ENCODE results near the gene SLC12A5.

Gene SLC12A5

GRCh38 chr20:46014517-46015396, 14.3 kb upstream of the SLC12A5 start:
- Histone ChIP-seq H3K4me2 (peak overlapping the region; percentile 63 to 97 (median 84)), H3K4me3 (peak overlapping the region in 3 of 10 experiments; percentile 64 to 74 (median 71); a peak in 6 of 20 replicates), H3K9ac (peak overlapping the region in 2 of 11 experiments; percentile 34 to 43; a peak in 2 of 22 replicates), H3K27ac (no peak overlapping the region), H3K4me1 (peaks cover 44 to 97% (median 80%) of the 10 kb centered on the region in 10 experiments), H3K27me3 (peaks cover 0 to 50% (median 43%) of the 10 kb centered on the region in 11 experiments; a peak in 19 of 22 replicates), H4K20me1 (peaks cover 0 to 53% (median 9%) of the 10 kb centered on the region in 11 experiments; a peak in 12 of 22 replicates), H3K9me3 (replicated peaks in 1 of 11) (peaks cover 0 to 41% (median 27%) of the 10 kb centered on the region in 11 experiments; a peak in 18 of 22 replicates), H3K36me3 (peaks cover 0 to 74% (median 14%) of the 10 kb centered on the region in 11 experiments; a peak in 11 of 22 replicates)
- no peak for TF ChIP-seq Cebpa-rat (IDR thresholded peaks at IDR 0.05)

GRCh38 chr20:46017272-46017671, 11.7 kb upstream of the SLC12A5 start:
- Histone ChIP-seq H3K4me3 (no peak overlapping the region), H3K4me2 (peak overlapping the region; percentile 25 to 97 (median 79); a peak in 20 of 22 replicates), H3K36me3 (peaks cover 0 to 52% (median 14%) of the 10 kb centered on the region in 11 experiments; a peak in 11 of 22 replicates), H3K9me3 (replicated peaks in 1 of 11) (peaks cover 0 to 19% (median 9%) of the 10 kb centered on the region in 11 experiments; a peak in 16 of 22 replicates), H3K4me1 (peaks cover 61 to 91% (median 73%) of the 10 kb centered on the region in 10 experiments), H4K20me1 (peaks cover 0 to 48% (median 3%) of the 10 kb centered on the region in 11 experiments; a peak in 11 of 22 replicates), H3K9ac (no peak overlapping the region), H3K27me3 (peaks cover 0 to 25% (median 18%) of the 10 kb centered on the region in 11 experiments; a peak in 18 of 22 replicates), H3K27ac (no peak overlapping the region)
- no peak for TF ChIP-seq Cebpa-rat (IDR thresholded peaks at IDR 0.05)

GRCh38 chr20:46018112-46018511, 10.9 kb upstream of the SLC12A5 start:
- Histone ChIP-seq H3K4me1 (peaks cover 64 to 87% (median 68%) of the 10 kb centered on the region in 10 experiments), H3K9ac (peak overlapping the region in 2 of 11 experiments; percentile 6 to 21; a peak in 3 of 22 replicates), H4K20me1 (peaks cover 1 to 42% (median 5%) of the 10 kb centered on the region in 11 experiments; a peak in 19 of 22 replicates), H3K36me3 (peaks cover 0 to 45% (median 14%) of the 10 kb centered on the region in 11 experiments; a peak in 11 of 22 replicates), H3K4me2 (peak overlapping the region; percentile 24 to 97 (median 79)), H3K27me3 (peaks cover 0 to 16% (median 10%) of the 10 kb centered on the region in 11 experiments; a peak in 17 of 22 replicates), H3K27ac (peak overlapping the region in 7 of 11 experiments; percentile 1 to 52 (median 19); a peak in 9 of 22 replicates), H3K9me3 (replicated peaks in 1 of 11) (peaks cover 0 to 12% (median 8%) of the 10 kb centered on the region in 11 experiments; a peak in 14 of 22 replicates), H3K4me3 (no peak overlapping the region)
- TF ChIP-seq Cebpa-rat (IDR thresholded peaks at IDR 0.05), result no peak

DNA sequence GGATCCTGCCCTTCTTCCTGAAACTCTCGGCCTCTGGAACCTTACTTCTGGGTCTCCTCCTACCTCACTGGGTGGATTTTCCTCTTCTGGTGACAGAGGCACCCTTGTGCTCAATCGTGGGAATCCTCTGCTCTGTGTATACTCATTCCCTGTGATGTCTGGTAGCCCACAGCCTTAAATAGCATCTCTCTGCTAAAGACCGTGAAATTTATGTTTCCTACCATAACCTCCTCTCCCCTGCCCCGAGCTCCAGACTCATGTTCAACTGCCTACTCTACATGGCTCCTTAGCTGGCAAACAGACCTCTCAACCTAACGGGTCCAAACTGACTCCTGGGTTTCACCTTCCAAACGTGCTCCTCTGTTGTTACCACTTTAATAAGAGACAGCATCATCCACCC, 10.4 kb upstream of the SLC12A5 start:
- TF ChIP-seq Cebpa-rat (IDR thresholded peaks at IDR 0.05), result no peak
- peak overlapping the region; percentile 24 to 97 (median 79); a peak in 19 of 22 replicates for H3K4me2 ChIP-seq
- peaks cover 0 to 40% (median 14%) of the 10 kb centered on the region in 11 experiments; a peak in 11 of 22 replicates for H3K36me3 ChIP-seq
- H3K9ac ChIP-seq, result peak overlapping the region in 4 of 11 experiments; percentile 6 to 36 (median 18); a peak in 3 of 22 replicates
- peaks cover 0 to 11% (median 5%) of the 10 kb centered on the region in 11 experiments; a peak in 16 of 22 replicates for H3K27me3 ChIP-seq
- H3K9me3 ChIP-seq (replicated peaks in 1 of 11), result peaks cover 0 to 12% (median 8%) of the 10 kb centered on the region in 11 experiments; a peak in 14 of 22 replicates
- peaks cover 6 to 42% (median 10%) of the 10 kb centered on the region in 11 experiments; a peak in 20 of 22 replicates for H4K20me1 ChIP-seq
- no peak overlapping the region for H3K4me3 ChIP-seq
- peaks cover 60 to 87% (median 65%) of the 10 kb centered on the region in 10 experiments for H3K4me1 ChIP-seq
- peak overlapping the region in 8 of 11 experiments; percentile 1 to 52 (median 15); a peak in 10 of 22 replicates for H3K27ac ChIP-seq

GRCh38 chr20:46020555-46020954, 8.5 kb upstream of the SLC12A5 start:
- H3K9me3 ChIP-seq (replicated peaks in 1 of 11), result peaks cover 0 to 12% (median 8%) of the 10 kb centered on the region in 11 experiments; a peak in 14 of 22 replicates
- peak overlapping the region in 9 of 11 experiments; percentile 58 to 87 (median 80); a peak in 16 of 22 replicates for H3K27ac ChIP-seq
- H3K4me1 ChIP-seq, result peaks cover 42 to 76% (median 55%) of the 10 kb centered on the region in 10 experiments
- TF ChIP-seq Cebpa-rat (IDR thresholded peaks at IDR 0.05), result no peak
- no peaks in the 10 kb centered on the region for H3K27me3 ChIP-seq
- peak overlapping the region in 10 of 11 experiments; percentile 6 to 83 (median 80); a peak in 18 of 22 replicates for H3K9ac ChIP-seq
- H4K20me1 ChIP-seq, result peaks cover 13 to 44% (median 26%) of the 10 kb centered on the region in 11 experiments; a peak in 20 of 22 replicates
- H3K4me3 ChIP-seq, result peak overlapping the region in 9 of 10 experiments; percentile 59 to 76 (median 66); a peak in 16 of 20 replicates
- H3K4me2 ChIP-seq, result peak overlapping the region; percentile 72 to 98 (median 92)
- peaks cover 0 to 20% (median 9%) of the 10 kb centered on the region in 11 experiments; a peak in 11 of 22 replicates for H3K36me3 ChIP-seq

GRCh38 chr20:46021361-46022359, 7.4 kb upstream of the SLC12A5 start:
- peak overlapping the region; percentile 70 to 83 (median 79); a peak in 21 of 22 replicates for H3K9ac ChIP-seq
- H3K27me3 ChIP-seq, result no peaks in the 10 kb centered on the region
- peaks cover 0 to 9% (median 0%) of the 10 kb centered on the region in 11 experiments; a peak in 8 of 22 replicates for H3K36me3 ChIP-seq
- peaks cover 8 to 44% (median 36%) of the 10 kb centered on the region in 11 experiments; a peak in 20 of 22 replicates for H4K20me1 ChIP-seq
- H3K27ac ChIP-seq, result peak overlapping the region in 10 of 11 experiments; percentile 58 to 87 (median 76); a peak in 18 of 22 replicates
- peak overlapping the region; percentile 53 to 76 (median 66) for H3K4me3 ChIP-seq
- H3K4me1 ChIP-seq, result peaks cover 31 to 66% (median 53%) of the 10 kb centered on the region in 10 experiments
- H3K4me2 ChIP-seq, result peak overlapping the region; percentile 84 to 98 (median 95)
- H3K9me3 ChIP-seq (replicated peaks in 1 of 11), result peaks cover 0 to 11% (median 7%) of the 10 kb centered on the region in 11 experiments; a peak in 12 of 22 replicates
- TF ChIP-seq Cebpa-rat (IDR thresholded peaks at IDR 0.05), result no peak
